Left renal pelvis (tissue), 4 donors: ENCODE measurements around the gene NAPSA. TPM values are rescaled to one million over a fixed set of nuclear protein-coding genes. Genes with fewer than 3 reads are reported as not detected.

Experiments
- DNase-seq, 4 donors: peaks; one replicate each; pipeline ENCODE4 v3.0.0-alpha.2; 2013; ENCODE audit warnings: low read depth in 4 of 4, low spot score in 3 of 4
- polyA plus RNA-seq, 4 donors: library from polyadenylated mRNA; unstranded; fragments of 120-200 nt; gene quantifications; one replicate each; pipeline ENCODE4 v1.2.1, GENCODE V29; 2013; ENCODE audit not compliant: insufficient read length in 4 of 4

NAPSA gene
- polyA plus RNA-seq, 4 donors = 1.1 to 10.1 (median 8.0) TPM

DNA sequence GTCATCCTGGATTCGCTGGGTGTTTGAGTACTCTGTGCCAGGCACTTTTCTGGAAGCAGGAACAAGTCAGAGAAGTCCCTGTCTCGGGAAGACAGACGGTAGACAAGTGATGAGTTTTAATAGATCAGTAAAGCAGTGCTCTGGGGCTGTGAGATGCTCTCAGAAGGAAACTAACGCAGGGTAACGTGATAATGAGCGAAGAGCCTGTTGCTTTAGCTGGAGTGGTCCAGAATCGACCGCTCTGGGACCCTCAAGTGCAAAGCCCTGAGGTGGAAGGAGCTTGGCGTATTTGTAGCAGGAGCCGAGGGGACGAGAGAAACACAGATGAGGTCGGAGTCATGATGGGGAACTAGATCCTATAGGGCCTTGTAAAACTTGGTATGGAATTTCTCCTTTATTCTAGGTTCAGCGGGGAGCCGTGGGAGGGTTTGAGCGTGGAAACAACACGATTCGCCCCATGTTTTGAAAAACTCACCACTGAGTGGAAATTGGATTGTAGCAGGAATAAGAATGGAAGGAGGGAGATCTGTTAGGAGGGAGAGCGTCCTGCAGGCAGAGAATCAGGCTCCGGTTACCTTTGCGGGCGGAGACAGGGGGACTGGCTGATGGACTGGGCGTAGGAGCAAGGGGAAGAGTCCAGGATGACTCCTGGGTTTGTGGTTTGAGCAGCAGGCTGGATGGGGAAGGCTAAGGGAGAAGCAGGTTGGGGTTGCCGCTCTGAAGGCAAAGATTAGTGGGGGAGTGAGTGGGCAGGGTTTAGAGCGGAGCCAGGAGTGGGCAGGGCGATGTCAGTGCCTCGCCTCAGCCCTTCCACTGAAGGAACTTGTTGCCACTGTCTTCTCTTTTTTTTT is 19.5 kb upstream of the NAPSA start:
- no peak for DNase-seq

DNA sequence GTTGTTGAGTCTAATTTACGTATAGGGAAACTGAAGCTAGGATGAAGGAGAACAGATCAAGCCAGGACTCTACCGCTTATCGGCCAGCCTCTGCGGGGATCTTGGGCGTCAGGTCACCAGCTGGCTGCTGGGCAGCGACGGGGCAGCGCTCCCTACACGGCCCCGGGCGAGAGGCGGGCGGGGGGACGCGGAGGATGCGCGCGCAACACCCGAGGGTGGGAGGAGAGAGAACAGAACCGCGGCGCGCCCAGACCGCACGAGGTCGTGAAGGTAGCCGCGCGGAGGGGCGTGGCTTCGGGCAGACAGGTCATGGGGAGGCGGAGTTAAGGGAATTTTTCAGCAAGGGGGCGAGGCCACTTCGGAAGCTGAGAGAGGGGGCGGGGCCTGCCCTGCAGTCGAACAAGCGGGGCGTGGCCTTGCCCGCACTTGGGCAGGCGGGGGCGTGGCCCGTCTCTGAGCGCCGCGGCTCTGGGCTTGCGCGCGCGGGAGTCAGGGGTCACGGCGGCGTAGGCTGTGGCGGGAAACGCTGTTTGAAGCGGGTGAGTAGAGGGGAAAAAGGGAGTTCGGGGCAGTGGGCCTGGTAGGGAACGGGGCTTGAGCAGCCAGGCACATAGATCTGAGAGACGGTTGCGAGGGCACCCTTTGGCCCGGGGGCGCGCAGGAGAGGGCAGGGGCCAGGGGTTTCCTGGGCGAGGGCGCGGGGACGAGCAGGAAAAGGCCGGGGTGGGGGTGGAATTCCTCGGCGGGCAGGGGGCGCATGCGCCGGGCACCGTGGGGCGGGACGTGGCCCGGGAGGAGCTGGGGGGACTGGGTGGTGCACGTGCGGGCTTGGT is 18.6 kb upstream of the NAPSA start, which contains the start of gene POLD1:
POLD1 (plus strand) TSS at position 496 of the 833 bp plus-strand sequence. CDS start 14,505 bp downstream, outside the sequence.
- DNase-seq = peak; percentile 88 to 93 (median 92)

DNA sequence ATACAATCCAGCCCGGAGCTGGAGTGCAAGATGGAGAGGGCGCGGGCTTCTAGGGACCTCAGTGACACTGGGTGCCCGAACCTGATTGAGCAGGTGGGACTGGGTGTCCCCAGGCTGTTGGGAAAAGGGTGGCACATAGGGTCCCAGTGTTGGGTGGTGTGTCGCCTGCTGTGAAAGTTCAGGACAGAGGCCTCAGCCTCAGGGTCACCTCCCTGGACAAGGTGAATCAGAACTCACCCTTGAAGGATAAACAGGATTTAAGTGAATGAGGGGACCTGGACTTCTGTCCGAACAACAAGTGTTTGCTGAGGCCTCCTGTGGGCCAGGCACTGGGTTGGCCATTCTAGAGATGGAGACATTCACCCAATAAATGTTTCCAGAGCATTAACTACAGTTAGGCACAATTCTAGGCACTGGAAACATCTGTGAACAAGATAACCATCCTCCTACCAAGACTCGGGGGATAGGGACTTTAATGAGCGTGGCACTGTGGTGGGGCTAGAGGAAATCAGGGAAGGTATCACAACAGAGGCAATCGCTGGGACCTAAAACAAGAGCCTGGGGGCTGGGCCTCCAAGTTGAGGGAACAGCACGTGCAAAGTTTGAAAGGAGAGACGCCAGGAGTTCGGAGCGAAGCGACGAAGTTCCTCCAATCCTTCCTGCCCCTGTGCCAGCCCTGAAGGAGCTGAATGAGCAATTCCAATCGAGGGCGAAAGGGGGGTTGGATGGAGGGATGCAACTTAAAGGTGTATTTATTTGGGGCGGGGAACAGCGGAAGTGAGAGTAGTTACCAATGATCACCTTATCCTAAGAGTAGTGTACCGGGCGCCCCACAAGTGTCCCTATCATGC is 17.8 kb upstream of the NAPSA start:
- DNase-seq = no peak

DNA sequence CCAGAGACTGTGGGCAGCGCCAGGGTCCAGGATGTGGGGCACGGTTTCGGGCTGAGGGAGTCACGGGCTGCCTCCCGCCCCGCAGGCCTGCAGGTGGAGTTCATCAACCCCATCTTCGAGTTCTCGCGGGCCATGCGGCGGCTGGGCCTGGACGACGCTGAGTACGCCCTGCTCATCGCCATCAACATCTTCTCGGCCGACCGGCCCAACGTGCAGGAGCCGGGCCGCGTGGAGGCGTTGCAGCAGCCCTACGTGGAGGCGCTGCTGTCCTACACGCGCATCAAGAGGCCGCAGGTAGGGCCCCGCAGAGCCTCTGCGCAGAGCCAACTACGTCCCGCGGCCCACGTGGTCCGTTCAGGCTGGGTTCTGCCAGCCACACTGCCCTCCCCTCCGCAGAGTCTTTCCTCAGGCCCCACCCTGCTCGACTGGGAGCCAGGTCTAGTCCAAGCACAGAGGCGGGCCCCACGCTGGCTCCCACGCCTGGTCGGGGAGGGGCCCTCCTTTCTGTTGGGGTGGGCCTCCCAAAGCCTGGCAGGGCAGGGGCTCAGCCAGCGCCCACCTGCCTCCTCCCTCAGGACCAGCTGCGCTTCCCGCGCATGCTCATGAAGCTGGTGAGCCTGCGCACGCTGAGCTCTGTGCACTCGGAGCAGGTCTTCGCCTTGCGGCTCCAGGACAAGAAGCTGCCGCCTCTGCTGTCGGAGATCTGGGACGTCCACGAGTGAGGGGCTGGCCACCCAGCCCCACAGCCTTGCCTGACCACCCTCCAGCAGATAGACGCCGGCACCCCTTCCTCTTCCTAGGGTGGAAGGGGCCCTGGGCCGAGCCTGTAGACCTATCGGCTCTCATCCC is 16.7 kb upstream of the NAPSA start:
- no peak for DNase-seq

DNA sequence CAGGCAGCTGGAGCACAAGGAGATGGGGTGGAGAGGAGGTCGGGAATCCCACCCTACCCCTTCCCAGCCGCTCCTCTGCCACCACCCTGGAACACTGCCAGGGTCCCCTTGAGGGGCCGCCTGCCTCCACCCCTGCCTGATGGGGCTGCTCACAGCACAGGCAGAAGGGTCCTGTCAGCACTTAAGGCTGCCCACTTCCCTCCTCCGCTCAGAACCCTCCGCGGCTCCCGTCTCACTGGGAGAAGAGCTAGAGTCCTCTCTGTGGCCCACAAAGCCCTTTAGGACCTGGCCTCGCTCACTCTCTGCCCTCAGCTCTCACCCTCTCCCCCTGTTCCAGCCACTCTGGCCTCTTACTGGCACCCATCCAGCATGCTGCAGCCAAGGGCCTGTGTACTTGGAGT is 15.3 kb upstream of the NAPSA start:
- no peak for DNase-seq

DNA sequence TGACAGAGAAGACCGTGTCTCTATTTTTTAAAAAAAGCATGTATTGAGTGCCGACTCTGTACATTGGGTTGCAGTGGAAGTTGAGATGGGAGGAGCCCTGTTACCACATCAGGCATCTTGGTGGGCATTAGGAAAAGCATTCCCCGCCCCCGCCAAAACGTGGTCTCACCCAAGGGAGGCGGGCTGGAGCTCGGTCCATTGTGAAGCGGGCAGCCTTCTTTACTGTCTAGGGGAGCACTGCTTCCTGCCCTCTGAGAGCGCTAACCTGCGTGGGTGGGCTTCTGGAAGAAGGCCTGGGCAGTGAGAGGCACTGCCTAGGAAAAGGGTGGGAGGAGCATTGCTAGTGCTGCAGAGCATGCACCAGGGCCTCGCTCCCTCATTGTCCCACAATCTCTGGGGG is 14.7 kb upstream of the NAPSA start:
- DNase-seq = no peak

DNA sequence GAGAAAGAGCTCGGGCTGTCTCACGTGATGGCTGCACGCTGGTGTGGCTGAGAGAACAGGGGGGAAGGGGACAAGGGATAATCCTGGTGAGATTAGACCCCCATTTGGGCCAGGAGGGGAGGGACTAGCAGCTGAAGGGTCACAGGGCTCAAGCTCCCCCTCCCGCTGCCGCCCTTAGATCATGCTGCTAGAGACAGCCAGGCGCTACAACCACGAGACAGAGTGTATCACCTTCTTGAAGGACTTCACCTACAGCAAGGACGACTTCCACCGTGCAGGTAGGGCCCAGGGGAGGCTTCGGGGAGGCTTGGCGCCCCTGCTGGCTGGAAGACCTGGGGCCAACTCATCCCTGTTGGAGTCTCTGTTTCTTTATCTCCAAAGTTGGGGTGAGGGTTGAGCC is 14.2 kb upstream of the NAPSA start:
- no peak for DNase-seq

DNA sequence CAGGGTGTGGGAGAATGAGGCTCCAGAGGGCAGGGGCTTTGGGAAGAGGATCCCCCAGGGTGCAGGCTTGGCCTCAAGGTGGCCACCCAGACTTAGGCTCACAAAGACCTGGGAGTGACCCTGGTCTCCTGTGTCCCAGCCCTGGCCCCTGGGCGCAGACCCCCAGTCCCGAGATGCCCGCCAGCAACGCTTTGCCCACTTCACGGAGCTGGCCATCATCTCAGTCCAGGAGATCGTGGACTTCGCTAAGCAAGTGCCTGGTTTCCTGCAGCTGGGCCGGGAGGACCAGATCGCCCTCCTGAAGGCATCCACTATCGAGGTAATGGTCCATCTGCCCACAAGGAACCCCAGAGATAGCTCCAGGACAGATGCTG is 13.4 kb upstream of the NAPSA start:
- no peak for DNase-seq

DNA sequence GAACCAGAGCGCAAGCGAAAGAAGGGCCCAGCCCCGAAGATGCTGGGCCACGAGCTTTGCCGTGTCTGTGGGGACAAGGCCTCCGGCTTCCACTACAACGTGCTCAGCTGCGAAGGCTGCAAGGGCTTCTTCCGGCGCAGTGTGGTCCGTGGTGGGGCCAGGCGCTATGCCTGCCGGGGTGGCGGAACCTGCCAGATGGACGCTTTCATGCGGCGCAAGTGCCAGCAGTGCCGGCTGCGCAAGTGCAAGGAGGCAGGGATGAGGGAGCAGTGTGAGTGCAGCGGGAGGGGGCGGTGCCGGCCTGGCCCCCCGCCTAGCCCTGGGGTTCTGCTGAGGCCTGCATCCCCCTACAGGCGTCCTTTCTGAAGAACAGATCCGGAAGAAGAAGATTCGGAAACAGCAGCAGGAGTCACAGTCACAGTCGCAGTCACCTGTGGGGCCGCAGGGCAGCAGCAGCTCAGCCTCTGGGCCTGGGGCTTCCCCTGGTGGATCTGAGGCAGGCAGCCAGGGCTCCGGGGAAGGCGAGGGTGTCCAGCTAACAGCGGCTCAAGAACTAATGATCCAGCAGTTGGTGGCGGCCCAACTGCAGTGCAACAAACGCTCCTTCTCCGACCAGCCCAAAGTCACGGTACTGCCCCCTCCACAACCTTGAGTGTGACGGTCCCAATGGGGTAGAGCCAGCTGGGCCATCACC is 12.9 kb upstream of the NAPSA start:
- DNase-seq = no peak

DNA sequence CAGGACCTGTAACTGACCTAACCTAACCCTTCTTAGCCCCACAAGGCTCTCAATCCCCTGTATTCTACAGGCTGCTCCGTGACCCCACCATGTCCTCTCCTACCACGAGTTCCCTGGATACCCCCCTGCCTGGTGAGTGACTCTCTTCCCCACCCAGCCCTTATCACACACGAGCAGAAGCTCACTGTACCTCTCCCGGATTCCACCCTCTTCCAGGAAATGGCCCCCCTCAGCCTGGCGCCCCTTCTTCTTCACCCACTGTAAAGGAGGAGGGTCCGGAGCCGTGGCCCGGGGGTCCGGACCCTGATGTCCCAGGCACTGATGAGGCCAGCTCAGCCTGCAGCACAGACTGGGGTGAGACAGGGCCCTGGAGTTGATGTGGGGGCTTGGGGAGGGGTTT is 12.1 kb upstream of the NAPSA start:
- no peak for DNase-seq

DNA sequence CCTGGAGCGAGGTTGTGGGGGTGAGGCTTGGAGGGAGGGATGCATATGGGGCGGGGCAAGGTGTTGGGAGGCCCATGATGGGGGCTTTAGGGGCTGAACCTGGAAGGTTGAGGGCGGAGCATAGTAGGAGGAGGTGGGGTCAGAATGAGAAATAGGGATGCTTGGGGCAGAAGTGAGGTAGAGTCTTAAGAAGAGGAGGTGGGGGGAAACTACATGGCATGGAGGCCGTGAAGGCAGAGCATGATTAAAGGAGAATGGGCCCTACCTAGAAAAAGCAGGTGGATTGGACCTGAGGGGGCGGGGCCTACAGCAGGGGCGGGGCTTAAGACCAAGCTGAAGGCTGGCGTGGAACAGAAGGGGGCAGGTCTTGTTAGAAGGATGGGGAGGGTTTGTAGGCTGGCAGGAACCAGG is 11.6 kb upstream of the NAPSA start:
- no peak for DNase-seq

DNA sequence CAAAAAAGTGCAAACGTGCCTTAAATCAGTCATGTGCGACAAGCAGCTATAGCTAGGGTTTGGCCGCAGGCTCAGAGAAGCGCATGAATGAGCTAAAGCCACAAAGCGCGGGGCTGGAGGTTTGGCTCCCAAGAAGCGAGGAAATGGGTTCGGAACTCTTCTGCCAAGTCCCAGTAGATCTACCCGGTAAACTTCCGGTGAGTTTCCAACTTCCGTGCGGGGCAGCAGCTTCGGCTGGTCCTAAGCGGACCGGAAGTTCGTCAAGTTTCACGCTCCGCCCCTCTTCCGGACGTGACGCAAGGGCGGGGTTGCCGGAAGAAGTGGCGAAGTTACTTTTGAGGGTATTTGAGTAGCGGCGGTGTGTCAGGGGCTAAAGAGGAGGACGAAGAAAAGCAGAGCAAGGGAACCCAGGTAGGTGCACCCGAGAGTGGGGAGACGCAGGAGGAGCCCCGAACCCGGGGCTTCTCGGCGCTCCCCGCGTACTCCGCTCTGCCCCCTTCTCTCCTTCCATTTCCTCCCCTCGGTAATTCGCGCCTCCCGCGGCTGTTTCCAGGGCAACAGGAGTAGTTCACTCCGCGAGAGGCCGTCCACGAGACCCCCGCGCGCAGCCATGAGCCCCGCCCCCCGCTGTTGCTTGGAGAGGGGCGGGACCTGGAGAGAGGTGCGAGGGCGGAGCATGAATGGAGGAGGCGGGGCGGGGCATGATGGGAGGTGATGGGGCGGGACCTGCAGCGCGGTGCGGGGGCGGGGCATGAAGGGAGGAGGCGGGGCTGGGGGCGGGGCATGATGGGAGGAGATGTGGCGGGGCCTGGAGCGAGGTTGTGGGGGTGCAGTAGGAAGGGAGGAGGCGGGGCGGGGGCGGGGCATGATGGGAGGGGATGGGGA is 11.0 kb upstream of the NAPSA start, which contains the start of gene NR1H2:
NR1H2 (plus strand) TSS at position 292 of the 885 bp plus-strand sequence. CDS start 1,149 bp downstream, outside the sequence.
- peak; percentile 87 to 95 (median 90) for DNase-seq

DNA sequence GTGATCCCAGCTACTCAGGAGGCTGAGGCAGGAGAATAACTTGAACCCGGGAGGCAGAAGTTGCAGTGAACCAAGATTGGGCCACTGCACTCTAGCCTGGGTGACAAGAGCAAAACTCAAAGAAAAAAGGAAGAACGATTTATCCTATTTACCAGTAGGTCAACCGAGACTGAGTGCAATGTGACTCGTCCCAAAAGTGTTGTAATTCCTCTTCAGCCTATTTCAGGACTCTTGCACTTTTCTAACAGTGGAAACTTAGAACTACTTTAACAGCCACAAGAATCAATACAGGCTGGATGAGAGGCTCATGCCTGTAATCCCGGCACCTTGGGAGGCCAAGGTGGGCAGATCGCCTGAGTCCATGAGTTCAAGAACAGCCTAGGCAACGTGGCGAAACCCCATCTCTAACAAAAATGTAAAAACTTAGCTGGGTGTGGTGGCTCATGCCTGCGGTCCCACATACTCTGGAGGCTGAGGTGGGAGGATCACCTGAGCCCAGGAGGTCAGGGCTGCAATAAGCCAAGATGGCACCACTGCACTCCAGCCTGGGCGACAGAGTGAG is 6.6 kb upstream of the NAPSA start:
- DNase-seq = no peak

DNA sequence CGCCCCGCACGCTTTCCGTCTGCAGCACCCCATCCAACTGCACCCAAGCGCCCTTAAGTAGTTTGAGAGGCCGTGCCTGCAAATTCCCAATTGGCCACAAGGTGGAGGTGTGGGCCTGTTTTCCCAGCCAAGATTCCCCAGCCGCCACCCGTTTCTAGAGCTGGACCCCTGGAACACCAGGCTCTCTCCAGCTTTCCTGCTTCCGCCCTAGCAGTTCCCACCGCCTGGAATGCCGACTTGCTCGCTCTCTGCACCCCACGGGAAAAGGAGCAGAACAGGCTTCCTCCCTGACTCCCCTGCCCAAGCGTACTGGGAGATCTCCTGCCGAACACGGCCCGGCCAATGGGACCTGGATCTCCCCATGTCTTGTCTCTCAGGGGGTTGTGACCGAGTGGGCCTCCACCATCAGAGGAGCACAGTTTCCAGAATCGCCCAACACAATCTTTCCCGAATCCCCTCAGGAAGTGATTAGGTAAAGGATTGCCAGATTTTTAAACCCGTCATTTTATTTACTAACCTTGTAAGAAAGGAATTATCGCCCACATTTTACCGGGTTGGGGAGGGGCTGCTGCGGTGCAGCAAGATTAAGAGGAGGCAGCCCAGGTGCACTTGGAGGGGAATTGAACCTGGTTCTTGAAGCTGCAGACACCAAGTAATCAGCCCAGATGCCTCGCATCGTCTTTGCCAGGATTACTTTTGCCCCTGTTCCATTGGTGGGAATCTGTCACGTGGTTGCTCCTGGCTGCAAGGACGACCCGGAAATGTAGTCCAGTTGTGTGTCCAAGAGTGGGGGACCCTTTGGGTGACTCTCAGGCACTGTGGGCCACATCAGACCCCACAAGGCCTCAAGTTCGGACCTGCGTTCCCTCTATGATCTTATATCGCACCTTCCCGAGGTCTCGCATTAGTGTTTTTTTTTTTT is 3.5 kb upstream of the NAPSA start:
- peak in 1 of 4 donors; percentile 70 for DNase-seq

DNA sequence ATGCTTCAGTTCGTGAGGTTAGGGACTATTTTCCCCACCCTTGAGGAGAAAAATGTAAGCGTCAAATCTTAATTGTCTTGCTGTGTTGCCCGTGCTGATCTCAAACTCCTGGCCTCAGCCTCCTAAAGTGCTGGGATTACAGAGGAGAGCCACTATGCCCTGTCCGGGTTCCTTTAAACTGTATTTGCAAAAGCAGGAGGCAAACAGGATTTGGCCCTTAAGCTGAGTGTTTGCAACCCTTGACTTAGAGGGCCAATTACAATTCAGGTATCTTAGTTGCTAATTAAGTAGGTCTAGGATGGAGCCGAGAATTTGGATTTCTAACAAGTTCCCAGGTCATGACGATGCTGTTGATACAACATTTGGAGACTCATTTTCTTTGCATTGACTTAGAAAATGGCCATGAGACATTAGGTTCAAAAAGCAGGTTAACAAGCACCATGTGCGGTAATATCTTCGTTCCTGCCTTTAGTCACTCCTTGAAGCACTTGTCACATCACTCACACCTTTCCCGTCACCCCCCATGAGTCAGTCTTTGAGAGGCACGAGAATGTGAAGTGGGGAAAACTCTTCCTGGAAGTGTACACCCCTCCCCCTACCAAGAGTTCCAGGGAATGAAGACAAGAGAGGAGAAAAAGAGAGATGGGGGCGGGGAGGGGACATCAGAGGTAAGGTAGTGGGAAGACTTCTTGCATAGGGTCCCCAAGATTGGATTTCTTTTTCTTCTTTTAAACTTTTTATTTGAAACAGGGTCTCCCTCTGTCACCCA is 2.6 kb downstream of the NAPSA start:
- no peak for DNase-seq

DNA sequence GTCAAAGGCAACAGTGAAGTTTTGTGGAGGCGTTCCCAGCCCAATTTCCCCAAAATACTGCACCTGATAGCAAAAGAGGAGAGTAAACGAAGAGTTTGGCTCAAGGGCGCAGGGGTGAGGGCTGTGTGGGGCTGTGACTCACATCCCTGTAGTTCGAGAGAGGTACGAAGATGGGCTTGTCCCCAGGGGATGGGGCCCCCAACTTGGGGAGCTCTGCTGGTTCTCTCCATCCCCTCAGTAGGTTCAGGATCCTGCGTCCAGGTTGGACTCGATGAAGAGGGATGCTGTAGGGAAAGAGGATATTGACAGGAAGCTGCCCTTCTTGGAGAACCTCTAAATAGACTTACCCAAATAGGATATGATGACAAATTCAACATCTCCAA is 3.4 kb downstream of the NAPSA start:
- no peak for DNase-seq
